ENCODE data around the gene RMND5A.

DNA sequence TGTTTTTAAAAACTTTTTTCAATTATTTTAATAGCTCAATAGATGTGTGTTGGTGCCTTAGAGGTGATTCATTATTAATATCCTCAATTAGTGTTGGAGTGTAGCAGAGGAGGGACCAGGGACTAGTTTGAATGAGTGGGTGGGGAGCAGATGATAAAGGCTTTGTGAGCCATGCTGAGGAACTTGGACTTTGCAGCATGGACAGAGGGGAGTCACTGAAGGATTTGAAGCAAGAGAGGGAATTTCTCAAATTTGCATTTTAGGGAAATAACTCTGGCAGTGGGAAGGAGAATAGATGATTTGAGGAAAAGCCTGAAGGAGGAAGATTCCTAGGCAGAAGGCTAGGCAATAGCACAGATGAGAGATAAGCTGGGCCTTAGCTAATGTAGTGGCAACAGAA lies 42.3 kb upstream of the RMND5A start:
- no peak for TF ChIP-seq POLR2A (IDR thresholded peaks at IDR 0.05; ENCODE audit: low read length)
- TF ChIP-seq GATA1 (IDR thresholded peaks at IDR 0.05; ENCODE audit: low read depth, low read length): no peak

Measured in erythroblast (primary cell).